ENCODE measurements around the gene ZBTB45.

Gene ZBTB45

DNA sequence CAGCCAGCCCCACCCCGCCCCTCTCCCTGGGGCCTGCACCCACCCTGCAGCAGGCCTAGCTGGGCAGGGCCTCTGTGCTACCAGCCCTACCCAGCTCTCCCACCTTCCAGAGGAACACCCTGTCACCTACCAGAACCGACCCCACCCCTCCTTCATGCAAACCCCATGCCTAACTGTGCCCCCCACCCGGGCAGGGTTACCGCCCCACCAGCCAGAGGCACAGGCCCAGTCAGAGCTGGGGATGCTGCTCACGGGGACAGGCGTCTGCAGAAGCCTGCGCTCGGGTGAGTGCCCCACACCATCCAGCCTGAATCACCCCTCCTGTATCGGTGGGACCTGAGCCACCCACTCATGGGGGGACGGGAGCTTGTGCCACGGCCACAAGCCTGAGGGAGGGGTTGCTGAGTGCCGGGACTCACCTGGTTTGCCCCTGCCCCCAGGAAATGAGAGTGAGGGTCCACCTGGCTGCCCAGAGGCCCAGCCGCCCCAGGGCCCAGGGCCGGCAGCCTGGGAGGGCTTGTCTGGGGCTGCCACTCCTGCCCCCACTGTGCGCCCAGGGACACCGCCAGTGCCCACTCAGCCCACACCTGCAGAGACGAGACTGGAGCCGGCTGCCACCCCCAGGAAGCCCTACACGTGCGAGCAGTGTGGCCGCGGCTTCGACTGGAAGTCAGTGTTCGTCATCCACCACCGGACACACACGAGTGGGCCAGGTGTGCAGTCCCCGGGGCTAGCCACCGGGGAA lies 39.7 kb downstream of the ZBTB45 start:
- ATAC-seq = no peak
- TF ChIP-seq ZNF8 (CRISPR knock-in tag; IDR thresholded peaks at IDR 0.05) (no peak), SNAI2 (CRISPR knock-in tag; IDR thresholded peaks at IDR 0.05) (no peak), ZNF70 (CRISPR knock-in tag; IDR thresholded peaks at IDR 0.05) (no peak), TCF4 (CRISPR knock-in tag; IDR thresholded peaks at IDR 0.05; ENCODE audit: borderline replicate concordance) (no peak), ZFP30 (CRISPR knock-in tag; IDR thresholded peaks at IDR 0.05) (no peak), ZC3H10 (CRISPR knock-in tag; IDR thresholded peaks at IDR 0.05) (no peak), PPARA (CRISPR knock-in tag; IDR thresholded peaks at IDR 0.05; ENCODE audit: borderline replicate concordance) (no peak)
- TF ChIP-seq, protein P1, sequence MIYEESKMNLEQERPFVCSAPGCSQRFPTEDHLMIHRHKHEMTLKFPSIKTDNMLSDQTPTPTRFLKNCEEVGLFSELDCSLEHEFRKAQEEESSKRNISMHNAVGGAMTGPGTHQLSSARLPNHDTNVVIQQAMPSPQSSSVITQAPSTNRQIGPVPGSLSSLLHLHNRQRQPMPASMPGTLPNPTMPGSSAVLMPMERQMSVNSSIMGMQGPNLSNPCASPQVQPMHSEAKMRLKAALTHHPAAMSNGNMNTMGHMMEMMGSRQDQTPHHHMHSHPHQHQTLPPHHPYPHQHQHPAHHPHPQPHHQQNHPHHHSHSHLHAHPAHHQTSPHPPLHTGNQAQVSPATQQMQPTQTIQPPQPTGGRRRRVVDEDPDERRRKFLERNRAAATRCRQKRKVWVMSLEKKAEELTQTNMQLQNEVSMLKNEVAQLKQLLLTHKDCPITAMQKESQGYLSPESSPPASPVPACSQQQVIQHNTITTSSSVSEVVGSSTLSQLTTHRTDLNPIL (CRISPR knock-in tag; IDR thresholded peaks at IDR 0.05; ENCODE audit: low read depth) = no peak
- TF ChIP-seq, protein P2, sequence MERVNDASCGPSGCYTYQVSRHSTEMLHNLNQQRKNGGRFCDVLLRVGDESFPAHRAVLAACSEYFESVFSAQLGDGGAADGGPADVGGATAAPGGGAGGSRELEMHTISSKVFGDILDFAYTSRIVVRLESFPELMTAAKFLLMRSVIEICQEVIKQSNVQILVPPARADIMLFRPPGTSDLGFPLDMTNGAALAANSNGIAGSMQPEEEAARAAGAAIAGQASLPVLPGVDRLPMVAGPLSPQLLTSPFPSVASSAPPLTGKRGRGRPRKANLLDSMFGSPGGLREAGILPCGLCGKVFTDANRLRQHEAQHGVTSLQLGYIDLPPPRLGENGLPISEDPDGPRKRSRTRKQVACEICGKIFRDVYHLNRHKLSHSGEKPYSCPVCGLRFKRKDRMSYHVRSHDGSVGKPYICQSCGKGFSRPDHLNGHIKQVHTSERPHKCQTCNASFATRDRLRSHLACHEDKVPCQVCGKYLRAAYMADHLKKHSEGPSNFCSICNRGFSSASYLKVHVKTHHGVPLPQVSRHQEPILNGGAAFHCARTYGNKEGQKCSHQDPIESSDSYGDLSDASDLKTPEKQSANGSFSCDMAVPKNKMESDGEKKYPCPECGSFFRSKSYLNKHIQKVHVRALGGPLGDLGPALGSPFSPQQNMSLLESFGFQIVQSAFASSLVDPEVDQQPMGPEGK (CRISPR knock-in tag; IDR thresholded peaks at IDR 0.05; ENCODE audit: borderline replicate concordance) = no peak

DNA sequence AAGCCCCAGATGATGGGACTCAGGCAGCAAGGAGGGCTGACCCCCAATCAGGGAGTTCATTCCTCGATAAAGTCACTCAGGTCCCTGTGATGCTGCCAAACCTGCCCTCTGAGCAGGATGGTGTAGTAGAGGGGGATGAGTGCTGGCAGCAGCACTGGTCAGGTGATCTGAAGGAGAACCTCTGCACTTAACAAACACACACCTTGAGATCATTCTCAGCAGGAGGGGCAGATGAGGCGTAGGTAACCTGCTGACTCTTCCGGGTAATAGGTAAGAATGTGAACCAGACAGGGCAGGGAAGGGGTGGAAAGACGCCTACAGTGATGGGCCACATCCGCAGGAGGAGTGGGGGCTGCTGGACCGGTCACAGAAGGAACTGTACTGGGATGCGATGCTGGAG lies 40.3 kb downstream of the ZBTB45 start:
- no peak for TF ChIP-seq OSR1 (CRISPR knock-in tag; IDR thresholded peaks at IDR 0.05)
- no peak for TF ChIP-seq BACH2 (CRISPR knock-in tag; IDR thresholded peaks at IDR 0.05; ENCODE audit: borderline replicate concordance)
- ATAC-seq = no peak

DNA sequence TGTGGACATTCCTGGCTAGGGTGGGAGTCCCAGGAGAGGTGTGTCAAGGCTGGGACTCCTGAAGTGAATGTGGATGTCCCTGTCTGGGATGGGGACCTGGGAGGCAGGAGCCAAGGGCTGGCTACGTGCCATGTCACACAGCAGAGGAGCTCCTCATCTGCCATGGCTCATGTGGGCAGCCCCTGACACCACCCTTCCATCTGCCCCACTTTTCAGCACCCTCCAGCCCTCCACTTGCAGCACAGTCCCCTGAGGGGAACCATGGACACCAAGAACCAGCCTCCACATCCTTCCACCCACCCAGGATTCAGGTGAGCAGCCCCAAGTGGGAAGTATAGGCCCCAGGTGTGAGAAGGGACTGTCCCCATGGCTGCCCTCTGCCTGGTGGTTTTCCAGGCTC lies 41.7 kb downstream of the ZBTB45 start:
- ATAC-seq = no peak
- no peak for TF ChIP-seq BACH2 (CRISPR knock-in tag; IDR thresholded peaks at IDR 0.05; ENCODE audit: borderline replicate concordance)
- TF ChIP-seq RARB (CRISPR knock-in tag; IDR thresholded peaks at IDR 0.05) = no peak
- no peak for TF ChIP-seq ZFP3 (CRISPR knock-in tag; IDR thresholded peaks at IDR 0.05)
- TF ChIP-seq TOX (CRISPR knock-in tag; IDR thresholded peaks at IDR 0.05; ENCODE audit: borderline replicate concordance) = no peak
- TF ChIP-seq, protein P3, sequence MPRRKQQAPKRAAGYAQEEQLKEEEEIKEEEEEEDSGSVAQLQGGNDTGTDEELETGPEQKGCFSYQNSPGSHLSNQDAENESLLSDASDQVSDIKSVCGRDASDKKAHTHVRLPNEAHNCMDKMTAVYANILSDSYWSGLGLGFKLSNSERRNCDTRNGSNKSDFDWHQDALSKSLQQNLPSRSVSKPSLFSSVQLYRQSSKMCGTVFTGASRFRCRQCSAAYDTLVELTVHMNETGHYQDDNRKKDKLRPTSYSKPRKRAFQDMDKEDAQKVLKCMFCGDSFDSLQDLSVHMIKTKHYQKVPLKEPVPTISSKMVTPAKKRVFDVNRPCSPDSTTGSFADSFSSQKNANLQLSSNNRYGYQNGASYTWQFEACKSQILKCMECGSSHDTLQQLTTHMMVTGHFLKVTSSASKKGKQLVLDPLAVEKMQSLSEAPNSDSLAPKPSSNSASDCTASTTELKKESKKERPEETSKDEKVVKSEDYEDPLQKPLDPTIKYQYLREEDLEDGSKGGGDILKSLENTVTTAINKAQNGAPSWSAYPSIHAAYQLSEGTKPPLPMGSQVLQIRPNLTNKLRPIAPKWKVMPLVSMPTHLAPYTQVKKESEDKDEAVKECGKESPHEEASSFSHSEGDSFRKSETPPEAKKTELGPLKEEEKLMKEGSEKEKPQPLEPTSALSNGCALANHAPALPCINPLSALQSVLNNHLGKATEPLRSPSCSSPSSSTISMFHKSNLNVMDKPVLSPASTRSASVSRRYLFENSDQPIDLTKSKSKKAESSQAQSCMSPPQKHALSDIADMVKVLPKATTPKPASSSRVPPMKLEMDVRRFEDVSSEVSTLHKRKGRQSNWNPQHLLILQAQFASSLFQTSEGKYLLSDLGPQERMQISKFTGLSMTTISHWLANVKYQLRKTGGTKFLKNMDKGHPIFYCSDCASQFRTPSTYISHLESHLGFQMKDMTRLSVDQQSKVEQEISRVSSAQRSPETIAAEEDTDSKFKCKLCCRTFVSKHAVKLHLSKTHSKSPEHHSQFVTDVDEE (CRISPR knock-in tag; IDR thresholded peaks at IDR 0.05) = no peak
- TF ChIP-seq ZNF8 (CRISPR knock-in tag; IDR thresholded peaks at IDR 0.05) = no peak
- no peak for TF ChIP-seq PPARA (CRISPR knock-in tag; IDR thresholded peaks at IDR 0.05; ENCODE audit: borderline replicate concordance)
- no peak for TF ChIP-seq ZNF70 (CRISPR knock-in tag; IDR thresholded peaks at IDR 0.05)
- TF ChIP-seq, protein P1 (CRISPR knock-in tag; IDR thresholded peaks at IDR 0.05; ENCODE audit: low read depth) = no peak
- no peak for TF ChIP-seq CSDC2 (CRISPR knock-in tag; IDR thresholded peaks at IDR 0.05)
- no peak for TF ChIP-seq SNAI2 (CRISPR knock-in tag; IDR thresholded peaks at IDR 0.05)
- no peak for TF ChIP-seq ZC3H10 (CRISPR knock-in tag; IDR thresholded peaks at IDR 0.05)
- TF ChIP-seq OSR1 (CRISPR knock-in tag; IDR thresholded peaks at IDR 0.05) = no peak
- TF ChIP-seq, protein P4, sequence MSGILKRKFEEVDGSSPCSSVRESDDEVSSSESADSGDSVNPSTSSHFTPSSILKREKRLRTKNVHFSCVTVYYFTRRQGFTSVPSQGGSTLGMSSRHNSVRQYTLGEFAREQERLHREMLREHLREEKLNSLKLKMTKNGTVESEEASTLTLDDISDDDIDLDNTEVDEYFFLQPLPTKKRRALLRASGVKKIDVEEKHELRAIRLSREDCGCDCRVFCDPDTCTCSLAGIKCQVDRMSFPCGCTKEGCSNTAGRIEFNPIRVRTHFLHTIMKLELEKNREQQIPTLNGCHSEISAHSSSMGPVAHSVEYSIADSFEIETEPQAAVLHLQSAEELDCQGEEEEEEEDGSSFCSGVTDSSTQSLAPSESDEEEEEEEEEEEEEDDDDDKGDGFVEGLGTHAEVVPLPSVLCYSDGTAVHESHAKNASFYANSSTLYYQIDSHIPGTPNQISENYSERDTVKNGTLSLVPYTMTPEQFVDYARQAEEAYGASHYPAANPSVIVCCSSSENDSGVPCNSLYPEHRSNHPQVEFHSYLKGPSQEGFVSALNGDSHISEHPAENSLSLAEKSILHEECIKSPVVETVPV (CRISPR knock-in tag; IDR thresholded peaks at IDR 0.05) = no peak
- no peak for TF ChIP-seq ISL1 (CRISPR knock-in tag; IDR thresholded peaks at IDR 0.05)
- TF ChIP-seq TCF4 (CRISPR knock-in tag; IDR thresholded peaks at IDR 0.05; ENCODE audit: borderline replicate concordance) = no peak

DNA sequence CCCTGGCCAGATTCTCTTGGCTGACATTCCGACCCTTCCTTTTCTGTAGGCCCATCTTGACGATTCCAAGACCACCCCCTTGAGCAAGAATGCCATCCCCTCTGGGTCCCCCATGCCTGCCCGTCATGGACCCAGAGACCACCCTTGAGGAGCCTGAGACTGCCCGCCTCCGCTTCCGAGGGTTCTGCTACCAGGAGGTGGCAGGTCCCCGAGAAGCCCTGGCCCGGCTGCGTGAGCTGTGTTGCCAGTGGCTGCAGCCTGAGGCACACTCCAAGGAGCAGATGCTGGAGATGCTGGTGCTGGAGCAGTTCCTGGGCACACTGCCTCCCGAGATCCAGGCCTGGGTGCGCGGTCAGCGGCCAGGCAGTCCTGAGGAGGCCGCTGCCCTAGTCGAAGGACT lies 42.5 kb downstream of the ZBTB45 start:
- TF ChIP-seq, protein P3 (CRISPR knock-in tag; IDR thresholded peaks at IDR 0.05) = no peak
- TF ChIP-seq PPARA (CRISPR knock-in tag; IDR thresholded peaks at IDR 0.05; ENCODE audit: borderline replicate concordance) = no peak
- TF ChIP-seq, protein P5, sequence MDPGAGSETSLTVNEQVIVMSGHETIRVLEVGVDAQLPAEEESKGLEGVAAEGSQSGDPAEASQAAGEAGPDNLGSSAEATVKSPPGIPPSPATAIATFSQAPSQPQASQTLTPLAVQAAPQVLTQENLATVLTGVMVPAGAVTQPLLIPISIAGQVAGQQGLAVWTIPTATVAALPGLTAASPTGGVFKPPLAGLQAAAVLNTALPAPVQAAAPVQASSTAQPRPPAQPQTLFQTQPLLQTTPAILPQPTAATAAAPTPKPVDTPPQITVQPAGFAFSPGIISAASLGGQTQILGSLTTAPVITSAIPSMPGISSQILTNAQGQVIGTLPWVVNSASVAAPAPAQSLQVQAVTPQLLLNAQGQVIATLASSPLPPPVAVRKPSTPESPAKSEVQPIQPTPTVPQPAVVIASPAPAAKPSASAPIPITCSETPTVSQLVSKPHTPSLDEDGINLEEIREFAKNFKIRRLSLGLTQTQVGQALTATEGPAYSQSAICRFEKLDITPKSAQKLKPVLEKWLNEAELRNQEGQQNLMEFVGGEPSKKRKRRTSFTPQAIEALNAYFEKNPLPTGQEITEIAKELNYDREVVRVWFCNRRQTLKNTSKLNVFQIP (CRISPR knock-in tag; IDR thresholded peaks at IDR 0.05; ENCODE audit: borderline replicate concordance, low read depth) = no peak
- TF ChIP-seq ZNF8 (CRISPR knock-in tag; IDR thresholded peaks at IDR 0.05) = no peak
- no peak for TF ChIP-seq ZFP3 (CRISPR knock-in tag; IDR thresholded peaks at IDR 0.05)
- TF ChIP-seq ZFP30 (CRISPR knock-in tag; IDR thresholded peaks at IDR 0.05) = no peak
- no peak for TF ChIP-seq ZNF565 (CRISPR knock-in tag; conservative IDR thresholded peaks at IDR 0.05; ENCODE audit: low read depth)
- TF ChIP-seq ESRRG (CRISPR knock-in tag; IDR thresholded peaks at IDR 0.05) = no peak
- TF ChIP-seq ZNF70 (CRISPR knock-in tag; IDR thresholded peaks at IDR 0.05) = no peak
- TF ChIP-seq BACH2 (CRISPR knock-in tag; IDR thresholded peaks at IDR 0.05; ENCODE audit: borderline replicate concordance) = no peak
- no peak for ATAC-seq

Measured in SK-N-SH treated with all-trans-retinoic acid at 6 μM for 48 hours (cell line).